Thymus (tissue), 11 donors: ENCODE measurements around the gene IGFBP4. TPM values are rescaled to one million over a fixed set of nuclear protein-coding genes. Genes with fewer than 3 reads are reported as not detected.

Source experiments
- DNase-seq, 9 donors: peaks; one replicate each; pipeline ENCODE4 v3.0.0-alpha.2; 2013; ENCODE audit warnings: low spot score in 9 of 9, low read depth in 6 of 9, missing footprints in 1 of 9
- H3K27ac ChIP-seq, 2 donors: one replicate each; pipeline ENCODE4 v1.5.1; 2013; ENCODE audit warnings: control low read depth in 1 of 2, low read depth in 1 of 2, low read length in 1 of 2, mild to moderate bottlenecking in 1 of 2, moderate library complexity in 1 of 2
- H3K27me3 ChIP-seq, 2 donors: one replicate each; pipeline ENCODE4 v1.5.1; 2013; ENCODE audit warnings: low read length in 1 of 2; ENCODE audit not compliant: control insufficient read depth in 2 of 2, insufficient read depth in 1 of 2
- H3K36me3 ChIP-seq, 2 donors: one replicate each; pipeline ENCODE4 v1.5.1; 2013; ENCODE audit warnings: low read length in 1 of 2, mild to moderate bottlenecking in 1 of 2, moderate library complexity in 1 of 2; ENCODE audit not compliant: control insufficient read depth in 2 of 2, insufficient read depth in 2 of 2
- H3K4me1 ChIP-seq, 2 donors: one replicate each; pipeline ENCODE4 v1.5.1; 2013; ENCODE audit warnings: low read length in 2 of 2; ENCODE audit not compliant: control insufficient read depth in 2 of 2, insufficient read depth in 2 of 2
- H3K4me3 ChIP-seq, 2 donors: one replicate each; pipeline ENCODE4 v1.5.1; 2013; ENCODE audit warnings: low read length in 2 of 2, control low read depth in 1 of 2, mild to moderate bottlenecking in 1 of 2
- H3K9me3 ChIP-seq, 2 donors: one replicate each; pipeline ENCODE4 v1.5.1; 2013; ENCODE audit warnings: low read length in 1 of 2, mild to moderate bottlenecking in 1 of 2; ENCODE audit not compliant: control insufficient read depth in 2 of 2, insufficient read depth in 1 of 2
- WGBS: extraction: QIAGEN DNeasy Blood & Tissue Kit; methylation state at CpG from one replicate; pipeline ENCODE4 v1.1.7; 2013; 5-methylcytosine and 5-hydroxymethylcytosine counted together
- polyA plus RNA-seq: library from polyadenylated mRNA; stranded (reverse); fragments of 200-250 nt; gene quantifications from one replicate; pipeline ENCODE4 v1.2.3, GENCODE V29; 2013
- total RNA-seq: library from RNA; stranded (reverse); fragments of 120-200 nt; gene quantifications from one replicate; pipeline ENCODE4 v1.2.4, GENCODE V29; 2013
- donor health status: healthy.

The IGFBP4 gene
- total and polyA plus RNA-seq, 2 donors = 11.0 to 161 TPM

- H3K4me3 ChIP-seq = no peak overlapping the region
- H3K9me3 ChIP-seq = no peaks in the 10 kb centered on the region
- WGBS = 93% methylated on average over 12 of the region's 12 CpGs
- no peaks in the 10 kb centered on the region for H3K36me3 ChIP-seq
- no peak for DNase-seq
- peaks cover 17 to 42% of the 10 kb centered on the region in 2 donors for H3K4me1 ChIP-seq
- peak overlapping the region in 1 of 2 donors; percentile 78 for H3K27ac ChIP-seq
- peaks cover 0 to 10% of the 10 kb centered on the region in 2 donors for H3K27me3 ChIP-seq
These were observed 43.5 kb downstream of the IGFBP4 start for GRCh38 chr17:40486522-40487370.

- peaks cover 17 to 44% of the 10 kb centered on the region in 2 donors for H3K4me1 ChIP-seq
- H3K27ac ChIP-seq = no peak overlapping the region
- H3K27me3 ChIP-seq = peaks cover 0 to 10% of the 10 kb centered on the region in 2 donors
- WGBS = 96% methylated on average over 7 of the region's 7 CpGs
- H3K9me3 ChIP-seq = no peaks in the 10 kb centered on the region
- no peaks in the 10 kb centered on the region for H3K36me3 ChIP-seq
- no peak overlapping the region for H3K4me3 ChIP-seq
- DNase-seq = no peak
These were observed 44.2 kb downstream of the IGFBP4 start for GRCh38 chr17:40487371-40488020.

GRCh38 chr17:40490289-40490853 is 47.1 kb downstream of the IGFBP4 start:
- H3K9me3 ChIP-seq = no peaks in the 10 kb centered on the region
- no peak overlapping the region for H3K4me3 ChIP-seq
- peaks cover 17 to 48% of the 10 kb centered on the region in 2 donors for H3K4me1 ChIP-seq
- peak overlapping the region; percentile 73 to 87 for H3K27ac ChIP-seq
- no peaks in the 10 kb centered on the region for H3K36me3 ChIP-seq
- DNase-seq = peak in 3 of 9 donors; percentile 51 to 70 (median 51)
- WGBS = 59% methylated on average over 5 of the region's 5 CpGs
- H3K27me3 ChIP-seq = peaks cover 0 to 10% of the 10 kb centered on the region in 2 donors

- 90% methylated on average over 2 of the region's 2 CpGs for WGBS
- H3K4me1 ChIP-seq = peaks cover 17 to 45% of the 10 kb centered on the region in 2 donors
- DNase-seq = no peak
- H3K27ac ChIP-seq = peak overlapping the region; percentile 30 to 87
- H3K9me3 ChIP-seq = no peaks in the 10 kb centered on the region
- peaks cover 0 to 7% of the 10 kb centered on the region in 2 donors for H3K27me3 ChIP-seq
- H3K4me3 ChIP-seq = no peak overlapping the region
- no peaks in the 10 kb centered on the region for H3K36me3 ChIP-seq
These were observed 47.7 kb downstream of the IGFBP4 start for GRCh38 chr17:40490982-40491381.

GRCh38 chr17:40491486-40491885 is 48.2 kb downstream of the IGFBP4 start:
- no peak overlapping the region for H3K4me3 ChIP-seq
- no peak overlapping the region for H3K27ac ChIP-seq
- WGBS = 86% methylated on average over 7 of the region's 7 CpGs
- no peak for DNase-seq
- peaks cover 17 to 40% of the 10 kb centered on the region in 2 donors for H3K4me1 ChIP-seq
- no peaks in the 10 kb centered on the region for H3K9me3 ChIP-seq
- peaks cover 0 to 6% of the 10 kb centered on the region in 2 donors for H3K27me3 ChIP-seq
- H3K36me3 ChIP-seq = no peaks in the 10 kb centered on the region

- Histone ChIP-seq H3K4me1 (peaks cover 17 to 35% of the 10 kb centered on the region in 2 donors), H3K9me3 (no peaks in the 10 kb centered on the region), H3K27me3 (peaks cover 0 to 5% of the 10 kb centered on the region in 2 donors), H3K36me3 (no peaks in the 10 kb centered on the region), H3K4me3 (no peak overlapping the region), H3K27ac (peak overlapping the region in 1 of 2 donors; percentile 69)
- 94% methylated on average over 4 of the region's 4 CpGs for WGBS
- no peak for DNase-seq
These were observed 50.4 kb downstream of the IGFBP4 start for GRCh38 chr17:40493697-40494096.

DNA sequence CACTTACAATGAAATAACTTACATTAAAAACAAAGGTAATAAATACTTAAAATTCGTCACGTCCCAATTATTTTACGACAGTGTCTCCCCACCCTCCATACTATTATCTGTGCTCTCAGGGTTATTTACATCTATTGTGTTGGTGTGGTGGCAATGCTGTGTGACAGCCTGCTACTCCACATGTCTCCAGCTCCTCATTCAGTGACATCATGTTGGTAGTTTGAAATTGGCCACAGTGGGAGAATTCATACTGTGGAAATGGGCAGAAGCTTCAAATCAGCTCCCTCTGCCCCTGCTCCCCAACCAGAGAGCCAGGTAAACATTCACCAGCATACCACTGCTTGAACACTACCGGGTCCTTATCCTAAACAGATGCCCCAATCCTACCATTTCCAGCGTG is 51.9 kb downstream of the IGFBP4 start:
- H3K9me3 ChIP-seq = peaks cover 0 to 5% of the 10 kb centered on the region in 2 donors
- no peaks in the 10 kb centered on the region for H3K36me3 ChIP-seq
- WGBS = 79% methylated on average over 5 of the region's 5 CpGs
- peaks cover 0 to 17% of the 10 kb centered on the region in 2 donors for H3K27me3 ChIP-seq
- H3K4me1 ChIP-seq = peaks cover 8 to 33% of the 10 kb centered on the region in 2 donors
- H3K4me3 ChIP-seq = no peak overlapping the region
- no peak for DNase-seq
- peak overlapping the region in 1 of 2 donors; percentile 18 for H3K27ac ChIP-seq

- Histone ChIP-seq H3K27me3 (peaks cover 0 to 24% of the 10 kb centered on the region in 2 donors), H3K9me3 (peaks cover 0 to 5% of the 10 kb centered on the region in 2 donors), H3K27ac (no peak overlapping the region), H3K4me1 (peaks cover 0 to 24% of the 10 kb centered on the region in 2 donors), H3K36me3 (no peaks in the 10 kb centered on the region), H3K4me3 (no peak overlapping the region)
- WGBS = 90% methylated on average over 6 of the region's 6 CpGs
- DNase-seq = no peak
These were observed 52.9 kb downstream of the IGFBP4 start for GRCh38 chr17:40496170-40496569.
